ENCODE measurements around the gene NR5A2.

DNA sequence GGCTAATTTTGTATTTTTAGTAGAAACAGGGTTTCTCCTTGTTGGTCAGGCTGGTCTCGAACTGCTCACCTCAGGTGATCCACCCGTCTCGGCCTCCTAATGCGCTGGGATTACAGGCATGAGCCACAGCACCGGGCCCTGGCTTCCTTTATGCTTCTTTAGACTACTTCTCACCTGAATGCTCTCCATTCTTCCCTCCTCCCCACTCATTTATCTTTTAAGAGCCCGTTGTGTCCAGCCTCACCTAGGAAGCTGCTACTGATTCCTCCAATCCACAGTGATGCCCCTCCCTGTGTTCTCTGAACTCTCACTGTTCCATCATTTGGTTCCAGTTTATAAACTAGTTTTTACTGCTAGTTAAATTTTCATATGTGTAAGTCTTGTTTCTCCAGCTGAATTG is 44.9 kb upstream of the NR5A2 start:
- no peak for TF ChIP-seq POLR2AphosphoS5 (IDR thresholded peaks at IDR 0.05; ENCODE audit: low read depth, low read length)
- TF ChIP-seq, protein P1, sequence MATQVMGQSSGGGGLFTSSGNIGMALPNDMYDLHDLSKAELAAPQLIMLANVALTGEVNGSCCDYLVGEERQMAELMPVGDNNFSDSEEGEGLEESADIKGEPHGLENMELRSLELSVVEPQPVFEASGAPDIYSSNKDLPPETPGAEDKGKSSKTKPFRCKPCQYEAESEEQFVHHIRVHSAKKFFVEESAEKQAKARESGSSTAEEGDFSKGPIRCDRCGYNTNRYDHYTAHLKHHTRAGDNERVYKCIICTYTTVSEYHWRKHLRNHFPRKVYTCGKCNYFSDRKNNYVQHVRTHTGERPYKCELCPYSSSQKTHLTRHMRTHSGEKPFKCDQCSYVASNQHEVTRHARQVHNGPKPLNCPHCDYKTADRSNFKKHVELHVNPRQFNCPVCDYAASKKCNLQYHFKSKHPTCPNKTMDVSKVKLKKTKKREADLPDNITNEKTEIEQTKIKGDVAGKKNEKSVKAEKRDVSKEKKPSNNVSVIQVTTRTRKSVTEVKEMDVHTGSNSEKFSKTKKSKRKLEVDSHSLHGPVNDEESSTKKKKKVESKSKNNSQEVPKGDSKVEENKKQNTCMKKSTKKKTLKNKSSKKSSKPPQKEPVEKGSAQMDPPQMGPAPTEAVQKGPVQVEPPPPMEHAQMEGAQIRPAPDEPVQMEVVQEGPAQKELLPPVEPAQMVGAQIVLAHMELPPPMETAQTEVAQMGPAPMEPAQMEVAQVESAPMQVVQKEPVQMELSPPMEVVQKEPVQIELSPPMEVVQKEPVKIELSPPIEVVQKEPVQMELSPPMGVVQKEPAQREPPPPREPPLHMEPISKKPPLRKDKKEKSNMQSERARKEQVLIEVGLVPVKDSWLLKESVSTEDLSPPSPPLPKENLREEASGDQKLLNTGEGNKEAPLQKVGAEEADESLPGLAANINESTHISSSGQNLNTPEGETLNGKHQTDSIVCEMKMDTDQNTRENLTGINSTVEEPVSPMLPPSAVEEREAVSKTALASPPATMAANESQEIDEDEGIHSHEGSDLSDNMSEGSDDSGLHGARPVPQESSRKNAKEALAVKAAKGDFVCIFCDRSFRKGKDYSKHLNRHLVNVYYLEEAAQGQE (IDR thresholded peaks at IDR 0.05; ENCODE audit: insufficient read depth in 1 of 2, low read depth in 2 of 2, low read length in 2 of 2): no peak
- no peak for TF ChIP-seq TAF1 (IDR thresholded peaks at IDR 0.05; ENCODE audit: borderline replicate concordance, insufficient read depth, low read length)
- TF ChIP-seq SIN3A (IDR thresholded peaks at IDR 0.05; ENCODE audit: borderline replicate concordance, insufficient read depth, low read length): no peak
- TF ChIP-seq FOXP2 (optimal IDR thresholded peaks at IDR 0.05; ENCODE audit: borderline replicate concordance, extremely low read depth, extremely low read length, insufficient read depth): no peak

All from PFSK-1 (cell line).